GM18520 (cell line): ENCODE measurements around the gene NBEA.
A peak's percentile ranks its signal among the peaks of the same experiment; 100 is the strongest.

ENCODE experiments used
- ATAC-seq: cut with Tn5 transposase; IDR thresholded peaks from one replicate; pipeline ENCODE4 v1.9.1; 2021; ENCODE audit not compliant: unreplicated experiment

Gene NBEA

DNA sequence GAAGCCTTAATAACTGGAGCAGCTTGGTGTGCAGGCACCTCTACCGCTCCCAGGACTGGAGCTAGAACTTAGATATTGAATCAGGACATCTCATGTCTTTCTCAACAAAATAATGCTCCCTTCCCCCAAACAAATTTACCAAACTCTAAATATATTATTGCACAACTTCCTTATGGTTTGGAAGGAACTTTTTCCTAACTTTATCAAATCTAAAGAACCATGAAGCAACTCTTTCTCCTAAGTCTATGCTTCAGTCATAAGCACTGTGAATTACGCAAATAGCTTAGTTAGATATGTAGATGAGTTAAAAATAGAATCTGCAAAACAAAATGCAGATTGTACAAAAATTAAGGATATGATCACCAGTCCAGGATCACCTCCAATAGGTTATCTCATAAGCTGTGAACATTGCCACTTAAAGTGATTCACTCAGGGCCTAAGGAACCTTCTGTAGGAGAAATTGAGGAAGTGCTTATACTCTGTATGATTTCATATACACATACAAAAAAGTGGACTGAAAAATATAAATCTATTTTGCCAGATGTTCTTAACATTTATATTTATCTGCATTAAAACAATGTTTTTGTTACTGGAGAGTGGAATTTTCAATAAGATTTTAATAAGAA is 554.8 kb downstream of the NBEA start:
- no peak for ATAC-seq

DNA sequence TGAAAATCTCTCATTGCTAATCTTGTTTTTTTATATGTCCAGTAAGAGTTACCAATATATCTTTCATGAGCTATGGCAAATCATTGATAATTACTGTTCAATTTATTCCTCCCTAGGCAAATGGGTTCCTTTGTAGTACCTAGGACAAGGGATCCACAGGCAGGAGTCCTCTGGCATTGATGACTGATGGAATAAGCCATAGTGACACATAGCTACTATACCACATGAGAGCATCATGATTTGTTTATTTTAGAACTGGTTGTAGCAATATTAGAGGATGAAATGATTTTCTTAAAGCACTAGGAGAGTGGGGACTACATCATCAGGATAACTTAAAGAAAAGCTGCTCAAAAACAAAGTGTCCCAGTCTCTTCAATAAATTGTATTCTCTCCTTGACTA is 556.2 kb downstream of the NBEA start:
- ATAC-seq = no peak

DNA sequence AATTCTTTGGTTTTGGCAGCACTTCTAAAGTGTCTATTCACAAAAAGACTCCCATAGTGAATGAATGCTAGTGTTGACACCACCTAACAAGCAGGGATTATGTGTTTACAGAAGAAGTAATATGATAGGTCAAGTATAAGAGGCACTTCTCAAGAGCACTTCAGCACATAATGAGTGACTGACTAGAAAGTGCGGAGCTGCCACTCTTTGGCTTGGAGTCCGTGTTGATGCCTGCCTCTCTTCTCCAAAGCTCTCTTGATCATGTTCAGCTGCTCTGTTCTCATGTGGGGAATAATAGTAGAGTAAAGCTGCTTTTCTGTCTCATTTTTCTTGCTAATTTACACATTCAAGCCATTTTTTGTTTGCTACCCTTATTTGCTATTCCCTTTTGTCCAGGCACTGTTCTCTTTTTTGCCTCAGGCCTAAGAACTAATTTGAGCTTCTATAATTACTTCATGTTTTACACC is 557.2 kb downstream of the NBEA start:
- ATAC-seq = no peak

DNA sequence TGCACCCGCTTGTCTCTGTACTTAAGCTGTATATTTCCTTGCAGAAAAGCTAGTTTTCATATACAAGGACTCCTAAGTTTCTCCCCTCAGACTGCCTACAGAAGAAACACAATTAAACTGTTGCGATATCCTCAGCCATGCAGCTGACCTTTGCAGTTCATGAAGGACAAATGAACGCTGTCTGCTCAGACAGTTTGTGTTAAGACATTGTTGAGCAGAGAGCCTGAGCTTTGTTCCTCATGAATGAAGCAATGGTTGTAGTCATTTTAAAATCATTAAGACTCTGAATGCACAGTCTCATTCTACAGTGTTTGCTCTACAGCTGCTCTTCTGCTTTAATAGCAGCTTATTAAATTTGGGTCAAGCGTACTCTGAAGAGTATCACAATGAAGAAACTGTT is 557.6 kb downstream of the NBEA start:
- no peak for ATAC-seq

DNA sequence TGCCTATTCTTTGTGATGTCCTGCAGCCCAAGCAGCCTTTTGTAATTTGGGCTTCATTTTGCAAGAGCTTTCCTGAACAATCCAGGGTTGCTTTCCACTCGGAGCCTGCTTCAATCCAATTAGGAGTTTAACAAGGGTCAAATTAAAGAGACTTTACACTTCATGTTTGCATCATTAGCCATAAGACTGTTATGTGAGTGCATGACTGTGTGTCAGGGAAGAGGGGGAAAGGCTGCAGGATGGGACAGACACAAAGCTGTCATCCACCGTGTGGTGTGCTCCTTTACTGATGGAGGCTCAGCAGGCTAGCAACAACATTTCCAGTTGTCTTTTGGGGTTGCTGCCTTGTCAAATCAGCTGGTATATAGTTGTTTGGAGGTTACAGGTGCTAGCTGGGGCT is 558.1 kb downstream of the NBEA start:
- ATAC-seq = no peak

DNA sequence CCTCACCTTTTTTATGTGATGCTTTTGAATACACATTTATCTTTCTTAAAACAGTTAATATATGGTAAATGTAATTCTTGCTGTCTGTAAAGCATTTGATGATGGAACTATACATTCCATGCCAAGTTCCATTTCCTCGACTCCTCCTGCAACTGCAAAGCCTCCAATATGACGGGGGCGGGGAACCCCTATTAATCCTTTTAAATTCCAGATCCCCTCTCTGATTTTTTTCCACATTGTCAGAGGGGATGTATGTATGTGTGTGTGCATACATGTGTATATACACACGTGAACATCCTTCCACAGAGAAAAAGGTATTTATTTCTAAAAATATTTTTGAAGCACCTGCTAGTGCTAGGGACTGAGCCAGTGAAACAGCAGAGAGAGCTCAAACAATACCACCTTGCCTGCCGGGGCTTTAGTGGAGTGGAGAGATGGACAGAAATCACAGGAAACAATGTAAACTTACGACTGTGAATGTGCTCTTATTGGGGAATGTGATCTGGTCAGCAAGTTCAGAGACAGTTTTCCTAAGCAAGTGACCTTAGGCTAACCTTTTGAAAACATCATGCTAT is 559.7 kb downstream of the NBEA start:
- ATAC-seq = no peak

DNA sequence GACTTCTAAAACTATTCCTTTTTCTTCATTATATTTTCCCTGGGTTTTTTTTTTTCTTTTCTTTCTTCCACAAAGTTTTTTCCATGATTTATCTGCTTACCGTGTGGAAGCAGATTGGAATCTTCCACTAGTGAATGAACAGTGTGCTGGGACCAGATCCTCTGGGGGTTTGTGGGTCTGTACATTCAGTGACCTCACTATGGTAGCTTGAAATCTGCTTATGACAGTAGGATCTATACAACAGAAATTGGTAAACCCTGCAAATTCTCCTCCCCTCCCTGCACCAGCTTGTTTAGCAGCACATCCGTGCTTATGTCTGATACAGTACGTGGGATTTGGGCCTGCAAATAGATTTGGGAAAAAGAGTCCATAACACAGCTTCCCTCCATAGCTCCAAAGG is 560.4 kb downstream of the NBEA start:
- no peak for ATAC-seq

DNA sequence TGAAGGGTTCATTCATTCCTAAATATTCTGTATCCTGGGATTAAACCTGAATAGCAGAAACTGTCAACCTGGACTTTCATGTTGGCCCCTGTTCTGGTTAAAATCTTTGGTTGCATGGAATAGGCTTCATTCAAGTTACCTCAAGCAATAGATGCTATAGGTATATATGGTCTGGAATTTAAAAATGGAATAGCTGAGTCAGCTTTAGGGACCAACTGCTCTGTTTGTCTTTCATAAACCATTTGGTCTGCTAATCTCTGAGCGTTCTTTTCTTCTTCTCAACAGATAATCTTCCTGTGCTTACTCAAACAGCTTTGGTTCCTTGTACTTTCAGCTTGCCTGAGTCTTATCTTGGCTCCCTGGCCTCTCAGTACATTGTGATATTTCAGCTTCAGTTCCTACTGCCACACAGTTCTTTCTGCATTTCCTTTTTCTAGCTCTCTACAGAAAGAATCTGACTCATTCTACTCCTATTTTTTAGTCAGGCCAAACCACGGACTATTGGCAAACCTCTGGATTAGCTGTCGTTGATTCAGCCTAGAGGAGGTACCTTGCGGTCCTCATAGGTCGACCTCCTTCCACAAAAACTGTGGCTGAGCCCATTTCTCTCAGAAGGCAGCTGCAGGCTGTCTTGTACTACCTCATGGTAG is 570.3 kb downstream of the NBEA start:
- no peak for ATAC-seq

DNA sequence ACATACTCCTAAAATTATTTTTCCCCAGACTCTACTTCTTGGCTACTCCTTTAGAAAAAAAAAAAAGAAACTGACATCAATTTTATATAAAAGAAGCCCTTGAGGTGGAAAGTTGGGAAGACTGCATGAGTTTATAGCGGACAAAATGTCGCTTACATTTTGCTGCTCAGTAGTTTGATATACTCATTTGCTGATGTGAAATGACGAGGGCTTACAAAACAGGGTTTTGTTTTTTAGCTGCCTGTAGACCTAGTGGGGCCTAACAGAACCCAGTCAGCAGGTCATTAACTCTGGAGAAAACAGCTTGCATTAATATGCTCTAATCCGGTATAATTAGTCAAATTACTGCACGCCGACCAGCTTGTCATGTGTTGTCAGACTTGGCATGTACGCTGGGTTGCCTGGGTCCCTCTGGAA is 572.0 kb downstream of the NBEA start:
- no peak for ATAC-seq

DNA sequence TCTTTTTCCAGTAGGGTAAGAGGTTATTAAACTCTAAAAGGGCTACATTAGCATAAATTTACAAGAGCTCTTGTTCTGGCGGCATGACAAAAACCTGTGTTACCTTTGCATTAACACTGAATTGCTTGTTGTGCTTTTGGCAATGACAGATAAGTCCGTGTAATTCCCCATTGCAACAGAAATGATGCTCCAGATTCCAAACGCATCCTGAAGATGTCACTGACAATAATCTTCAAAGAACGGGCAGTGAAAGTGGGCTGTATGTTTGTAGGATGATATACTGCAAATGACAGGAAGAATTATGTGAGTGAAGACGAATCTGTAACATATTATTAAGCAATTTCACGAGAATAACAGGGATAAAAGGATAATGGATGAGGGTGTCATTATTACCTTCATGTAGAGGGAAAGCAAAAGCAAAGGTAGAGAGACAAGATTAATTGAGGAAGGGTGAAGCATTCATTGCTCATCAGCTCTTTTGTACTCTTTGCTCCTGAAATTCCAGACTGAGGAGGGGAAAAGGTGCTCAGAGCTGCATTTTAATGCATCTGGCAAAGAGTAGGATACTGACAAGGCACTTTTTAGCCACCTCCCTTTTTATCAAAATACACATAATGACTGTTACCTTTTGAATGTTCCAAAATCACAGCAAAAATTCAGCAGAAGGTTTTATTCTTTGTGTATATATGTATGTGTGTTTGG is 572.9 kb downstream of the NBEA start:
- no peak for ATAC-seq

DNA sequence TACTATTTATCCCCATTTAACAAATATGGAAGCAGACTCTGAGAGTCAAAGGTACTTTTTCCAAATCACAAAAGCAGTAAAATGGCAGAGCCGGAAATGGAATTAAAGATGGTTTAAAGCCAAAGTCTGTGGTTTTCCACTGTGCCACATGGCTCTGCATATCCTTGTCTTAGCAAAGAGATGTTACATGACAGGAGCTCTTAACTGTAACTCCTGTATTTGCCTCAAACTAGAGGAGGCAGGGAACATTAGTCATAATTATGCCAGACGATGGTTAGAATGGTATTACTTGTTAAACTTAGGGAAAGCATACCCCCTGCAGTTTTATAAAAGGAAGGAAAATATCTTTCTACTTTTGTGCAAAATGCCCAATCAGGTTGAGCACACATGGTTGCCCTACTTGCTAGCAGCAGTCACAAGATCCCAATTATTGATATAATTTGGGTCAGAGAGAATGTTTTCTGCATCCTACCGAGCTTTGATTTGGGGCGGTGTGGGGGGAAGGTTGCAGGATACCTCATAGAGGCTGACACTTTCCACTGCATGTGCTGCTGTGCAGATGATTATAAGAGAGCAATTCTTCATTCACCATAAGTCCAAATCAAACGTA is 576.4 kb downstream of the NBEA start:
- ATAC-seq = no peak

DNA sequence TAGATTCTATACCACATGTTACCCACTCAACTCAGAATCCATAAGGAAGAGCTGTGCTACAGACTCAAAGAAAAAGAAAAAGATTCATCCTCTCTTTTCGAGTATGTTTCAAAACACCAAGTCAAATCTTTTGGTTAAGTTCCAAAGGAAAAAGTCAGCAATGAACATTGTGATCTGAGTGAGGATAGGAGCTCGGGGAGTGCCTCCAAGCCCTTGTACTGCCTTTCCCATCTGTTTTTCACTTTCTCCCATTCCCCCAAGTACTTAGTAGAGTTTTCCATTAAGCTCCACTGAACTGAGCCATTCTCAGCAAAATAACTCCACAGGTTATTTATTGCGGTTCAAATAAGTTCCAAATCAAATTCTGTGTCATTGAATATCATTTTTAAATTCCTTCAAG is 582.1 kb downstream of the NBEA start:
- ATAC-seq = no peak

DNA sequence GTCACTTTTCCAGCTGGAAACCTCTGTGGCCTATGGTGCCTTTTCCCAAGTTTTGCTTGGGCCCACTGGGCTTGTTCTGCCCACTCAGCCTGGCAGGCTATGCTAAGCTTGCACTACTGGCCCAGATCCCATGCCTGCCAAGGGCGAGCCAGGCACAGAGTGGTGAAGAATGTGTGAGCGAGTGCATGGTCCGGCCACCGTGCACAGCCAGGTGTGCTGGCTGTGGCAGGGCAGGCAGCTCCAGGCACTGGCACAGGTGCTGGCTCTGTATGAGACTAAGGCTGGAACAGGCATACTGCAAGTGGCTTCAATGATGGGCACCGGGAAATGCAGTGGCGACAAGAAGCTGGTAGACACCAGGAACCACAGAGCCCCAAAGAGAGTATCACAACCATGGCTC is 584.5 kb downstream of the NBEA start:
- no peak for ATAC-seq

DNA sequence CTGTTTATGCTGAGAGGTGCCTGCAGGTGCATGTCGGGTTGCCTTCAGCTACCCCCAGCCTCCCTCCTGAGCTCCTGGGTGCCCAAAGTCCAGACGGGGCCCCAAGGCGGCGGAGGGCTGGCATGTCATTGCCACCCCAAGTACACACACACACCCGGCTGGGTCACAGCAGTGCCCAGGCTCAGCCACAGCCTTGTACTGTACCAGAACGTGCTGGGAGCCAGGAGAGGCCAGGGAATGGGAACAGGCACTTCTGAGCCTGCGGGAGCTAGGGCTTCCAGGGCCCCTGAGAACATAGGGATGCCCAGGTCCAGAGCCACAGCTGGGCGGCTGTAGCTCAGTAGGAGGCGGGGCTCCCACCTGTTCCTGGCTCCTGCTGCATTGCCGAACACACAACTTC is 585.4 kb downstream of the NBEA start:
- ATAC-seq = no peak

DNA sequence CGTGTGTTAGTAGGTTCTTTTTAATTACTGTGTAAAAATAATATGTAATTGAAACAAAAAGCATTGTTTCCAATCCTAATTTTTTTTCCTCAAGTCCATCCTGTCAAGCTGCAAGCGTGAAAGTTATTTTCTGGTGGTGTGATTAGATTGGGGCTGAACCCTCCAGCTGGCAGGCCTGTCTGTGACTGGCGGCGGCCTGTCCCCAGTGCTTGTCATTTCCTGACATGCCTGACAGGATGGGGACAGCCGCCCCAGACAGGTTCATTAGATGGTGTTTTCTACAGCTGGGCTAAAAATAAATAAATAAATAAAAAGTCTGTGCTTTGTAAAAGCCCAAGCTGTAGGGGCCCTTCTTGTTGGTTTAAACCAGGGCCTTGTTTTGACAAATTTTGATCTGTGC is 588.1 kb downstream of the NBEA start:
- no peak for ATAC-seq

DNA sequence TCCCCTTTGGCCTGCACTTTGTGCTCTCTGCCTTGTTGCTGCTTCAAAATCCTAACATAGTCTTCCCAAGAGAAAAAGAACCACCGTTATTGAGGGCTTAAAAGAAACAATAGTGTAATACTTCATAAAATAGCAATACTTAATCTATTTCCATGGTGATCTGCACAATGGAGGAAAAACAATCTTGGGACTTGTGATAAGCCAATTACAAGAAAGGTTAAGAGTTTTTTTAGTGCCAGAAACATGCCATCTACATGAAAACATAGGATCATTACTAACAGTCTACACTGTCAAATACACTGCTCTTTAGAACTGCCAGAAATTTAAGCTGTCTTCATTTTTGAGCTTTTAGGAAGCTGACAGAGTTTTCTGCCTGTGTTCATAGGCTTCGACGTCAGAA is 588.5 kb downstream of the NBEA start:
- ATAC-seq = no peak

DNA sequence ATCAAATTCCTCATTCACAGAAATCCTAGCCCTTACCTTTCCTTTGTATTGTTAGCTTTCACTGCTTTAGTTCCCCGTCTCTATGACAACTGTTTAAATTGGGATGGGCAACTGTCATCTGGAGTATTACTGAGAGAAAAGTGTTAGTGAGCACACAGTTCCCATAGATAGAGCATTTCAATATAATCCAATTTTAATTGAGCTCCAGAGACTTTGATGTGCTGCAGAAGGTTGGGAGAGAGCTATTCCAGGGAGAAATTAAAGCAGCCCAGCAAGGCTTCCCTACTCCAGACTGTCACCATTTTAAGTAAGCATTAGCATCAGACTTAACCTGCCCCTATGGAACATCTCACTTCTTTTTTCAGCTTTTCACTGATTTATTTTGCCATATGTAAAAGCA is 589.5 kb downstream of the NBEA start:
- no peak for ATAC-seq

DNA sequence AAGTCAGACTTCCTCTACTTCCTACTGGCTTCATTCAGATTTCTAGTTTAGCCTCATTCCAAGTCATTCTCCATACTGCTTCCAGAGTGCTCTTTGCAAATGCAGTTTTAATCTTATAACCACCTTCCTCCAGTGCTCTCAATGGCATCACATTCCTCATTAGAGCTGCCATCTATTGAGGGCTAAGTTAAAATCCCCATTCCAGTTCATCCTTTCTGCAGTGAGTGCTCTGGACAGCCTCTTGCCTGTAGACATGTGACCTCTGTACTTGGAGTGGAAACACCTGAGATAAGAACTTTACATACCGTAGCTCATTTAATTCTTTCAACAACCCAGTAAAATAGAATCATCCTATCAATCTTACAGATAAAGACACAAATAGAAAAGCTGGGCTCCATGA is 592.3 kb downstream of the NBEA start:
- ATAC-seq = no peak

DNA sequence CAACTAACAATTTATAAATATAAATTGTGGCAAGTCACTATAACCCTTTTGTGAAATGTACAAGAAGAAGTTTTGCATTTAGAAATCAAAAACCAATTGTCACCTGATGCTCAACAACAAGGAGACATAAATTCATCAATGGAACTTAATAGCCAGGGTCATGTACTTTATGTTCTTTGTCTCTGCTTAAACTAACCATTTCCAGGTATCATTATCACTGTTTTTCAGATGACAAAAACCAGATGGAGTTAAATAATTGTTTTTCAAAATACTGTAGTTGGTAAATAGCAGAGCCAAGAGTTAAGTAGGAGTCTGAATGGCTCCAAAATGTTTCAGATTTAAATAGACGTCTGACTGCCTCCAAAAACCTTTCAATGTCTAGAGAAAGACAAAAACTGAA is 606.7 kb downstream of the NBEA start:
- no peak for ATAC-seq

DNA sequence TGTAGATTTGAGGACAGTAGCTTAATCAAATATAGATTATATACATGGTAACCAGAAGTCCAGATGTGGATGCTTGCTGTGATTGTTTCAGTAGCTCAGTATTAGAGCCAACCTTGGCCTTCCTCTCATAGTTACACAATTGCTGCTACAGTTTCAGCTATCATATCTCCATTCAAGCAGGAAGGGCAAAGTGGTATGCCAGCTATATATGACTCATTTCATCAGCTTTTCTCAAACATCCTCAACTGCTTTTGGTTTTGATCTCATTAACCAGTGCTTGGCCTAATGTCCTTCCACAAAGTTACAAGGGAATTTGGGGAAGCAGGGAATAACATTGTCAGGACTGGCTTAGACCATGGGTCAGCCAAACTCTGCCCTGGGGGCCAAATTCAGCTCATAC is 607.4 kb downstream of the NBEA start:
- peak; percentile 71 for ATAC-seq

DNA sequence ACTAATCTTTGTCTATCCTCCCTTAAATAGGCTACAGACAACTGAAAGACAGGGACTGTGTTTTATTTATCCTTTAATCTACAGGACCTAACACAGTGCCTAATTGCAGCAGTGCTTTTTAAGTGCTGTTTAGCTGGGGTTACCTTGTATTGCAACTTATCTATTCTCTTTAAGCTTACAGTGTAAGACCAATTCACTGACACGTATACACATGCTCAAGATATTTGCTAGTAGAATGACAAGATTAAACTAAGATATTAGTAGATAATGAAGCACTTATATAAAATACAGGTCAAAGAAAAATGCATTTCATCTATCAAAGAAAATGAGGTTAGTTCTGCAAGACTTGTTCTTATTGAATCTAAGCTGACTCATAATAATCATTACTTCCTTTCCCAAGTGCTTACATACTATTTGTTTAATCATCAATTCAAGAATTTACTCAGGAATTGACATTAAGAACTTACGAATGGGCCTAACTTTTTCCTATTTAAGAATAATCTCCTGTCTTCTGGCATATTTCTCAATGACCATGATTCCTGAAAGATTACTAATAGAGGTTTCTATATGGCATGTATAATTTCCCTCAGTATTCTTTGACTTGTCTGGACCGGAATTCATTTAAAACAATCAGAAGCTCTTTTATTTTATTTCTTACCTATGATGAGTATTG is 610.2 kb downstream of the NBEA start:
- ATAC-seq = no peak
